ENCODE data around the gene FILIP1L. TPM values are rescaled to one million over a fixed set of nuclear protein-coding genes. Genes with fewer than 3 reads are reported as not detected.
"Not testable (repeated sequence)": the region's sequence is repeated elsewhere in the genome, so short reads cannot be mapped to it uniquely, and the experiment has no call there.

The FILIP1L gene
- polyA plus RNA-seq, 1 experiment: 31.2 TPM

DNA sequence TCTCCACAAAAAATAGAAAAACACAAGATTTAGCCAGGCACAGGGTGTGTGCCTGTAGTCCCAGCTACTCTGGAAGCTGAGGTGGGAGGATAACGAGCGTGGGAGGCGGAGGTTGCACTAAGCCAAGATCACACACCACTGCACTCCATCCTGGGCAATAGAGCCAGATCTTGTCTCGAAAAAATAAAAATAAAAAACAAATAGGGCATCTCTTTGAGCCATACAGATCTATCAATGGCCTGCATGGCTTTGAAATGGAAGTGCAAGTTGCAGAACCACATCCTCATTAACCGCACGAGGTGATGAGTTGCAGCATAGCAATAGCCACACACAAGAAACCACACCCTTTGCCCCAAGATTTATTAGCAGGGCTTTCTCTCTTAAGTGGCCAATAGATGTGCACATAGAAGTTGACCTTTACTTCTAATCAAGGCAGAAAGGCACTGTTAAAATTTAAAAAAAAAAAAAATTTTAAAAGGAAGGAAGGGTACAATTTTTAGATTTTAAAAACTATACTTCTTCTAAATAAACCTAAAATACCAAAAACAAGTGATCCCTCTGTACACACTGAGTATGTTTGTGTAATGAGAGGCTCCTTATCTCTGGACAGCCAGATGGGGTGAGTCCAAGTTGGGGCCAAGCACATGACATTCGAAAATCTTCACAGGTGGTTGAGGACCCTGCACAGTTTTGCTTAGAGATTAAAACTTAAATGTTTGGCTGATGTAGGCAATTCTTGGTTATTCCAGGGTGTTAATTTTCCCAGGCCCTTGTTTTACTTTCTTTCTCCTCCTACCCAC is 53.4 kb downstream of the FILIP1L start:
- POLR2A ChIA-PET: no interaction called here
- TF ChIP-seq CTCF (IDR thresholded peaks at IDR 0.05; ENCODE audit: insufficient read depth, low read depth, low read length): no peak
- CTCF ChIA-PET: interaction anchor here (0.8 kb wide), 1 partner anchor 9 kb away, joined by 4 read pairs; no protein-coding TSS in a partner anchor
- H3K36me3 ChIP-seq (ENCODE audit: control insufficient read depth, insufficient read depth, low read length): no peaks in the 10 kb centered on the region
- H3K27me3 ChIP-seq (ENCODE audit: control insufficient read depth, insufficient read depth, low read length): no peaks in the 10 kb centered on the region
- H3K4me3 ChIP-seq (ENCODE audit: low read depth, low read length): no peak overlapping the region
- no peak for DNase-seq (ENCODE audit: low read depth)

DNA sequence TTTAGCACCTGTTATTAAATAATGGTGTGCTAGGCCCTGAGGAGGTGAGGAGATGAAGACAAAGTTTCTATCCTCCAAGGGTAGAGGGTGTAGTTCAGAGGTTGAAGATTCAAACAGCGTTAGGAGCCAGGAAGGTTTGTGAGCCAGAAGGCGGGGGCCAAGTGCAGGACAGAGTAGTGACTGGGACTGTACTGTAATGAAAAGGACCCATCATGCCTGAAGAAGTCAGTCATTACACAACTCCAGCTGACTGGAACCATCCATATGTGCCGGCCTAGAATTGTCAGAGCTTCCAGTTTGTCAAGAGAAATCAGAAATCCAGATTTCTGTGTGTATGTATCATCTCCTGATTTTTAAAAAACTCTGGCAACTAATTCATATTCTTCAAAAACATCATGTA is 54.8 kb downstream of the FILIP1L start:
- ChIA-PET CTCF (interaction anchor here (0.6 to 0.9 kb wide), 2 partner anchors 12 to 187 kb away, joined by 4 read pairs; no protein-coding TSS in a partner anchor), POLR2A (no interaction called here)
- no peak overlapping the region for H3K4me3 ChIP-seq (ENCODE audit: low read depth, low read length)
- no peak for DNase-seq (ENCODE audit: low read depth)
- TF ChIP-seq CTCF (IDR thresholded peaks at IDR 0.05; ENCODE audit: insufficient read depth, low read depth, low read length): no peak
- H3K36me3 ChIP-seq (ENCODE audit: control insufficient read depth, insufficient read depth, low read length): no peaks in the 10 kb centered on the region
- no peaks in the 10 kb centered on the region for H3K27me3 ChIP-seq (ENCODE audit: control insufficient read depth, insufficient read depth, low read length)

DNA sequence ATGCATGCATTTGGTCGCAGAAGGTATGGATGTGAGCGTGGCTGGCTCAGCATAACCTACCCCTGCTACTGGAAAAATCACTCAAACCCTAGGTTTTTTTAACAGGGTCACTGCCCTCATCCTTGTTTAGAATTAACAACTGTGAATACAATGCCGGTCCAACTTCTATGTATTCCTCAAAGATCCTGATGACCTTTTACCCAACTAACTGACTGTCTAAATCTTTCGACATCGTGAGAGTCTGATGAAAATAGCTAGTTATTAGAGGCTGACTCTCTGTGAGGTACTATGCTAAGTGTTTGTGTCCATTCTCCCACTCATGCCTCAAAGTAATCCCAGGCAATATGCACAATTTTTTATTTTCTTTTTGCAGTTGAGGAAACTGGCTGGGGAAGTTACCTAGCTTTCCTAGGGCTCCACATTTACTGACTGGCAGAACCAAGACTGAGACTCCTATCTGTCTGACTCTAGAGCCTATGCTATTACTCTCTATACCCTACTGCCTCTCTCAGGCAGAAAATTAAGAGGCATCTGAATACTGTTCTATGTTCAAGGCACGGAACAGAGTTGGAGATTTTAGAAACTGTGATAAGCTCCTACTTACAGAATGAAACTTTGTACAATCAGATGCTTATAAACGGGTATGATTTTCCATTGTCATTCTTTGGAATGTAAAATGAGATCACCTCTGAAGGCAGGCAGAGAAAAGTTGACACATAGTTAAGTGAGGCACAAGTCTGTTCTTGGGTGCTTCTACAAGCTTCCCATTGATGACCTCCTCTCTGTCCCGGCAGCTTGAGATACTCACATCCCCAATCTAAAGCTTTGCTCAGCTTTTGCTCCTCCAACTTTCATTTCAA is 56.4 kb downstream of the FILIP1L start:
- no peaks in the 10 kb centered on the region for H3K27me3 ChIP-seq (ENCODE audit: control insufficient read depth, insufficient read depth, low read length)
- ChIA-PET CTCF (interaction anchor here (0.6 to 3.7 kb wide), 9 partner anchors 8 to 235 kb away, joined by 3 to 20 read pairs (median 6); no protein-coding TSS in a partner anchor), POLR2A (no interaction called here)
- TF ChIP-seq CTCF (IDR thresholded peaks at IDR 0.05; ENCODE audit: insufficient read depth, low read depth, low read length): no peak
- DNase-seq (ENCODE audit: low read depth): no peak
- H3K4me3 ChIP-seq (ENCODE audit: low read depth, low read length): no peak overlapping the region
- no peaks in the 10 kb centered on the region for H3K36me3 ChIP-seq (ENCODE audit: control insufficient read depth, insufficient read depth, low read length)

DNA sequence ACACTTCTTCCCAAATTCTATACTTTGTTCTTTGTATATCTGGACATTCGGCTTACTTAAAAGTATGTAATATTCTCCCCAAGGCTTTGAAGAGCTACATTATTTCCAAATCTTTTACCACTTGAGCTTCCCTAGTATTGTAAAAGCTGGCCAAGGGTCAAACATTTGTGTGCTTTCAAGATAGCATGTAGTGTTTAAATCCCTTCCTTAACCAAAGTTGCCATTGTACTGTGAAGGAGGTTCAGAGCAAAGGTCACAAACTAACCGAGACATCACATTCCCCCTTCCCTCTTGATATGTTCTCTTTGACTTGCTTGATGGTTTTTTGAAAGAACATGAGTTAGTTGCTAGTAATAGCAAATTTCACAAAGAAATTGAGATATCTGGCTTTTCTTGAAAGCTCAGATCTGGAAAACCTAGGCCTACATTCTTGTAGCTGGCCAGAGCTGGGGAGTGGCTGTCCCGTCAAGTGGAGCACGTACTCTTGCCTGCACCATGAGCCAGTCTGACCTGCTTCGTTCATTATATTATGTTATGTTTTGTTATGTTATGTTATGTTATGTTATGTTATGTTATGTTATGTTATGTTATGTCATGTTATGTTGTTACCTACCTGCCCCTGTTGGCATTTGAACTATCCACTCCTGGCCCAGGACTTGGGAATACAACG is 60.2 kb downstream of the FILIP1L start:
- no peaks in the 10 kb centered on the region for H3K27me3 ChIP-seq (ENCODE audit: control insufficient read depth, insufficient read depth, low read length)
- DNase-seq (ENCODE audit: low read depth): no peak
- H3K36me3 ChIP-seq (ENCODE audit: control insufficient read depth, insufficient read depth, low read length): no peaks in the 10 kb centered on the region
- CTCF ChIA-PET: interaction anchor here (0.6 to 1.7 kb wide), 2 partner anchors 200 to 210 kb away, joined by 3 to 5 read pairs; no protein-coding TSS in a partner anchor
- TF ChIP-seq CTCF (IDR thresholded peaks at IDR 0.05; ENCODE audit: insufficient read depth, low read depth, low read length): no peak
- POLR2A ChIA-PET: interaction anchor here (0.6 kb wide), 1 partner anchor 206 kb away, joined by 7 read pairs; no protein-coding TSS in a partner anchor
- H3K4me3 ChIP-seq (ENCODE audit: low read depth, low read length): no peak overlapping the region

DNA sequence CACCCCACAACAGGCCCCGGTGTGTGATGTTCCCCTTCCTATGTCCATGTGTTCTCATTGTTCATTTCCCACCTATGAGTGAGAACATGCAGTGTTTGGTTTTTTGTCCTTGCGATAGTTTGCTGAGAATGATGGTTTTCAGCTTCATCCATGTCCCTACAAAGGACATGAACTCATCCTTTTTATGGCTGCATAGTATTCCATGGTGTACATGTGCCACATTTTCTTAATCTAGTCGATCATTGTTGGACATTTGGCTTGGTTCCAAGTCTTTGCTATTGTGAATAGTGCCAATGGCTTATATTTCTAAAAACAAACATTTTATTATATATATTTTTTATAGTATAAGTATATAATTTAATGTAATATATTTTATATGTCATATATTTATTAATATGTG is 62.8 kb downstream of the FILIP1L start:
- H3K36me3 ChIP-seq (ENCODE audit: control insufficient read depth, insufficient read depth, low read length); H3K27me3 ChIP-seq (ENCODE audit: control insufficient read depth, insufficient read depth, low read length); H3K4me3 ChIP-seq (ENCODE audit: low read depth, low read length); DNase-seq (ENCODE audit: low read depth); POLR2A ChIA-PET: not testable (repeated sequence)
- CTCF ChIA-PET: interaction anchor here (0.8 kb wide), 1 partner anchor 32 kb away, joined by 4 read pairs; no protein-coding TSS in a partner anchor
